GM12874 (cell line): Measurements from ENCODE around the gene SLITRK1.

Experiments used
- CTCF ChIP-seq: IDR thresholded peaks from 2 replicates; pipeline ENCODE4 v1.5.1; 2011; ENCODE audit warnings: low read depth, mild to moderate bottlenecking, control low read depth, low read length, moderate library complexity; ENCODE audit not compliant: insufficient read depth

The SLITRK1 gene

GRCh38 chr13:83880275-83881139 is 1.8 kb downstream of the SLITRK1 start:
- TF ChIP-seq CTCF: no peak

GRCh38 chr13:83879431-83880171 is 2.7 kb downstream of the SLITRK1 start:
- TF ChIP-seq CTCF: no peak

- no peak for TF ChIP-seq CTCF
These were observed 3.4 kb downstream of the SLITRK1 start for GRCh38 chr13:83878691-83879430.

GRCh38 chr13:83877651-83878355 is 4.5 kb downstream of the SLITRK1 start:
- no peak for TF ChIP-seq CTCF

GRCh38 chr13:83876546-83876945 is 5.7 kb downstream of the SLITRK1 start:
- TF ChIP-seq CTCF: no peak

- no peak for TF ChIP-seq CTCF
These were observed 14.6 kb downstream of the SLITRK1 start for GRCh38 chr13:83867708-83868107.
